Measurements from ENCODE around the gene RNF113B. TPM values are rescaled to one million over a fixed set of nuclear protein-coding genes. Genes with fewer than 3 reads are reported as not detected.

RNF113B gene
- total RNA-seq, 2 experiments from 2014 or later: not detected

DNA sequence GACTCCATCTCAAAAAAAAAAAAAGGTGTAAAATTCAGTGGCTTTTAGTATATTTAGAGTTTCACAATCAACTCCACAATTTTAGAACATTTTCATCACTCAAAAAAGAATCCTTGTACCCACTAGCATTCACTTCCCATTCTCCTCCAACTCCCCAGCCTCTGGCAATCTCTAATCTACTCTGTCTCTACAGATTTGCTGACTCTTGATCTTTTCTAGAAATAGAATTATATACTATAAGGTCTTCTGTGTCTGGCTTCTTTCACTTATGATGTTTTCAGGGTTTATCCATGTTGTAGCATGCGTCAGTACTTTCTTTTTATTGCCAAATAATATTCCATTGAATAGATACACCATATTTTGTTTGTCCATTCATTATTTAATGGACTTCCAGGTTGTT is 42.2 kb downstream of the RNF113B start:
- DNase-seq (no peak), ATAC-seq (no peak)
- intact Hi-C loops (cut with micrococcal nuclease): no loop called here
- POLR2A ChIA-PET: no interaction called here
- Mint-ChIP-seq H3K27me3 (peaks cover 15% of the 10 kb centered on the region), H3K4me1 (ENCODE audit: low read depth) (no peaks in the 10 kb centered on the region), H3K4me3 (no peak overlapping the region), H3K36me3 (ENCODE audit: low read depth) (no peaks in the 10 kb centered on the region), H3K9me3 (no peaks in the 10 kb centered on the region), H3K27ac (no peak overlapping the region)
- CTCF ChIA-PET: no interaction called here
- TF ChIP-seq, protein P1, sequence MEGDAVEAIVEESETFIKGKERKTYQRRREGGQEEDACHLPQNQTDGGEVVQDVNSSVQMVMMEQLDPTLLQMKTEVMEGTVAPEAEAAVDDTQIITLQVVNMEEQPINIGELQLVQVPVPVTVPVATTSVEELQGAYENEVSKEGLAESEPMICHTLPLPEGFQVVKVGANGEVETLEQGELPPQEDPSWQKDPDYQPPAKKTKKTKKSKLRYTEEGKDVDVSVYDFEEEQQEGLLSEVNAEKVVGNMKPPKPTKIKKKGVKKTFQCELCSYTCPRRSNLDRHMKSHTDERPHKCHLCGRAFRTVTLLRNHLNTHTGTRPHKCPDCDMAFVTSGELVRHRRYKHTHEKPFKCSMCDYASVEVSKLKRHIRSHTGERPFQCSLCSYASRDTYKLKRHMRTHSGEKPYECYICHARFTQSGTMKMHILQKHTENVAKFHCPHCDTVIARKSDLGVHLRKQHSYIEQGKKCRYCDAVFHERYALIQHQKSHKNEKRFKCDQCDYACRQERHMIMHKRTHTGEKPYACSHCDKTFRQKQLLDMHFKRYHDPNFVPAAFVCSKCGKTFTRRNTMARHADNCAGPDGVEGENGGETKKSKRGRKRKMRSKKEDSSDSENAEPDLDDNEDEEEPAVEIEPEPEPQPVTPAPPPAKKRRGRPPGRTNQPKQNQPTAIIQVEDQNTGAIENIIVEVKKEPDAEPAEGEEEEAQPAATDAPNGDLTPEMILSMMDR (IDR thresholded peaks at IDR 0.05): no peak

- ChIA-PET POLR2A (no interaction called here), CTCF (no interaction called here)
- H3K27me3 Mint-ChIP-seq: peaks cover 15% of the 10 kb centered on the region
- H3K9me3 Mint-ChIP-seq: peaks cover 2% of the 10 kb centered on the region
- TF ChIP-seq, protein P1 (IDR thresholded peaks at IDR 0.05): no peak
- no peak overlapping the region for H3K4me3 Mint-ChIP-seq
- no peaks in the 10 kb centered on the region for H3K36me3 Mint-ChIP-seq (ENCODE audit: low read depth)
- intact Hi-C loops (cut with micrococcal nuclease): no loop called here
- H3K4me1 Mint-ChIP-seq (ENCODE audit: low read depth): no peaks in the 10 kb centered on the region
- ATAC-seq (no peak), DNase-seq (no peak)
- no peak overlapping the region for H3K27ac Mint-ChIP-seq
Measured at GRCh38 chr13:98133946-98134345, 43.1 kb downstream of the RNF113B start.

DNA sequence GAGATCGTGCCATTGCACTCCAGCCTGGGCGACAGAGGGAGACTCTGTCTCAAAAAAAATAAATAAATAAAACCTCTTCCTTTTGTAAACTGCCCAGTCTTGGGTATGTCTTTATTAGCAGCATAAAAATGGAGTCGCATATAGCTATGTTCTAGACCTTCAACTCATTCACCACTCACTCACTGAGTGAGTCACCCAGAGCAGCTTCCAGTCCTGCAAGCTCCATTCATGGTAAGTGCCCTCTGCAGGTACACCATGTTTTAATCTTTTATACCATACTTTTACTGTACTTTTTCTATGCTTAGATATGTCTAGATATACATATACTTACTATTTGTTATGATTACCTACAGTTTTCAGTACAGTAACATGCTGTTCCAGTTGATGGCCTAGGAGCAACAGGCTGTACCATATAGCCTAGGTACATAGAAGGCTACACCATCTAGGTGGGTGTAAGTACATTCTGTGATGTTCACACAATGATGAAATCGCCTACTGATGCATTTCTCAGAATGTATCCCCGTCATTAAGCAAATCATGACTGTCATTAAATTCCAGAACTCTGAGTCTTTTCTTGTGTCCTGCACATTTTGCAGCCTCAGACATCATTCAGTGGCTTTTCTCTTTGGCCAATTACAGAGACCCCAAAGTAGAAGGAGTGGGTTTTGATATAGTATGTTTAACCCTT is 47.9 kb downstream of the RNF113B start:
- ChIA-PET POLR2A (no interaction called here), CTCF (no interaction called here)
- TF ChIP-seq, protein P1 (IDR thresholded peaks at IDR 0.05): no peak
- H3K9me3 Mint-ChIP-seq: peaks cover 8% of the 10 kb centered on the region
- no peaks in the 10 kb centered on the region for H3K36me3 Mint-ChIP-seq (ENCODE audit: low read depth)
- peaks cover 8% of the 10 kb centered on the region for H3K27me3 Mint-ChIP-seq
- intact Hi-C loops (cut with micrococcal nuclease): no loop called here
- ATAC-seq: no peak
- no peak overlapping the region for H3K27ac Mint-ChIP-seq
- H3K4me3 Mint-ChIP-seq: no peak overlapping the region
- DNase-seq: no peak
- no peaks in the 10 kb centered on the region for H3K4me1 Mint-ChIP-seq (ENCODE audit: low read depth)

Small RNA genes within 50 kb of the gene (microRNA-seq; reads per million reads assigned to microRNA genes)
- not detected for gene MIR3170 (ENCODE audit: borderline microRNAs expressed, borderline replicate concordance)

Other genes starting within 250 kb of the RNF113B start
- 100 to 1,000 TPM; 242 to 250 TPM for gene IPO5, start 223.6 kb downstream of the RNF113B start, total RNA-seq
- under 1 TPM; 0.27 to 0.43 TPM for gene FARP1, start 34.2 kb downstream of the RNF113B start, total RNA-seq

Measured in activated CD8-positive, alpha-beta T cell treated with anti-CD3 and anti-CD28 coated beads for 36 hours (primary cell).